HG03066 (cell line): ENCODE results near the gene PUS3.
"Not testable (repeated sequence)": the region's sequence is repeated elsewhere in the genome, so short reads cannot be mapped to it uniquely, and the experiment has no call there.

Experiments used
- ATAC-seq: cut with Tn5 transposase; IDR thresholded peaks from one replicate; pipeline ENCODE4 v1.9.1; 2021; ENCODE audit warnings: low read depth; ENCODE audit not compliant: unreplicated experiment

Gene PUS3

DNA sequence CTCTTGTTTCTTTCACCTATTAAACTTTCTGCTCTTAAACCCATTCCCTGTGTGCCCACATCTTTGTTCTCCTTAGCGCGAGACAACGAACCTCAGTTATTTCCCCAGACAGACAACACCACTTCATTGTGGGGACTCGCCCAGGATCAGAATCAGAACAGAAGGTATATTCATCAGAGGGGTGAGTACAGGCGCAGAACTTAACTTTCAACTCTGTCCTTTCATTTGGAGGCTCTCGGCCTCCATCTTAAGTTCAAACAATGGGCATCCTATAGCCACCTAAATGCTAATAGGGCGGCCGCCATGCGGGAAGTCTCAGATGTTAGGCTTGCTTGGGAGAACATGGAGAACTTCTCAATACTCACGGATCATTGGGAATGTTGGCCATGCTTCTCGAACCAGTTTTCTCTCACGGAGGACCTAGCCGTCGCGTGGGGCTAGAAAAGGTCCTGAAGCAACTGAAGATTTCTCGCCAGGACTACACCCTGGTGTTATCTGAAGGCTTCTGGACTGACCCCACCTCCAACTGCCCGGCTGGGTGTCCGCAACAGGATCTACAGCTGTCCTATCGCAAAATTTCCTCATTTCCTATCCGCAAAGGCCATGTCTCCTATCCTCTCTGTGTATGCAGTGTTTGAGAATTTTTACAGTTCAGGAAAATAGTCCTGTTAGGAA lies 29.0 kb downstream of the PUS3 start:
- no peak for ATAC-seq

DNA sequence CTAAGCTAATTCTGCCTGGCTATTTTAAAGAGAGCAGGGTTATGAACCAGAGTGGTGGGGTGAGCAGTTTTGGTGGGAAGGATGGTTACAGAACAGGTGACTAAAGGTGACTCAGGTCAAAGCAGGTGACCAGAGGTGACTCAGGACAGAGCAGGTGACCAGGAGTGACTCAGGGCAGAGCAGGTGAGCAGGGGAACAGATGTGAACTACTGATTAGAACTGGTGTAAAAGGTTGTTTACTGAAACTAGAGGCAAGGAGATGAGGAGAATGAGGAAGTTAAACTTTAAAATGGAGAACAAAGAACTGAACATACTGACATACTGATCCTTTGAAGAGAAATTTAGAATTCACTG lies 30.9 kb downstream of the PUS3 start:
- no peak for ATAC-seq

DNA sequence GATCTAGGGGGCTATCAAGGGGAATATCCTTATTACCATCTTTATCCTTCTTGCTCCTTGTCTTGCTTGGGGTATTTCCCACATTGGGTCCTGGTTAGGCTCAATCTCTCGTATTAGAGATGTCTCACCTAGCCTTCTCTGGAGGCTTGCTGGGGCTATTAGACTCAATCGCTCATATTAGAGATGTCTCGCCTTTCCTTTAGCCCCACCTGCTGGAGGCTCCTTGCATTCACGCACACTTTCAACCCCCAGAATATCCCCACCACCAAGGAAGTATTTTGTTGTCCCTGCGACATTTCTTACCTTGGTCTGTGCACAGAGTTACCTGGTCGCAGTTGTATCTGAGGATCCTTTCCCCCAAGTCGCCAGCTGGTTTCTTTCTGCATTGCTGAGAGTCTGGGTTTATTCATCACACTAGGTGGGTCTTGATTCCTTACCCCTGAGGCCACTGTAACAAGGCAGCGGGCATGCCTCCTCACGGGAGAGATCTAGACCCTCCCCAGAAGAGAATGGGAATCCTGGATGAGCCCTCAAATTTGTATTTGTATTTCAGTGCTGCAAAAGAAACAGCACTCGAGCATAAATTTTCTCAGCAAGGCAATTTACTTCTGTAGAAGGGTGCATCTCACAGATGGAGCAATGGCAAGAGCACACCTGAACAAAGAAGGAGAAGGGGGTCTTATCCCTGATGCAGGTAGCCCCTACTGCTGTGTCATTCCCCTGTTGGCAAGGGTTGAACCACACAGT lies 31.4 kb downstream of the PUS3 start:
- no peak for ATAC-seq

DNA sequence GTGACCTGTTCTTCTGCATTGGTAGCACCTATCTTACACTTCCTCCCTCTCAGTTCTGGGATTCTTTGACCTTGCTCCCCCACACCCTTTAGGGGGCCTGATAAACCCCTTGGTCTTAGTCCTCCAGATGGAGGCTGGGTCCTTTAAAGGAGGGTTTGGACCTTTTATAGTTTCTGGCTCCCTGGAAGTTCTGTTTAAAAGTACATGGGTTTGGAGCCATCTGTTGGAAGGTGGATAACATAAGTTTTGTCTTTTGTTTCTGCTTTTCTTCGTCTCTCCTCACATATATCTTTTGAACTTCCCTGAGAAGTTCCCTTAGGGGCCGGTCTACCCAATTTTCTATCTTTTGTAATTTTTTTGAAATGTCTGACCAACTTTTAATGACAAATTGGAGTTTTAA lies 33.5 kb downstream of the PUS3 start:
- ATAC-seq, result no peak

DNA sequence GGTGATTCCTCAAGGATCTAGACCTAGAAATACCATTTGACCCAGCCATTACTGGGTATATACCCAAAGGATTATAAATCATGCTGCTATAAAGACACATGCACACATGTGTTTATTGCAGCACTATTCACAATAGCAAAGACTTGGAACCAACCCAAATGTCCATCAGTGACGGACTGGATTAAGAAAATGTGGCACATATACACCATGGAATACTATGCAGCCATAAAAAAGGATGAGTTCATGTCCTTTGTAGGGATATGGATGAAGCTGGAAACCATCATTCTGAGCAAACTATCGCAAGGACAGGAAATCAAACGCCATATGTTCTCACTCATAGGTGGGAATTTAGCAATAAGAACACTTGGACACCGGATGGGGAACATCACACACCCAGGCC lies 37.7 kb downstream of the PUS3 start:
- not testable (repeated sequence) for ATAC-seq

DNA sequence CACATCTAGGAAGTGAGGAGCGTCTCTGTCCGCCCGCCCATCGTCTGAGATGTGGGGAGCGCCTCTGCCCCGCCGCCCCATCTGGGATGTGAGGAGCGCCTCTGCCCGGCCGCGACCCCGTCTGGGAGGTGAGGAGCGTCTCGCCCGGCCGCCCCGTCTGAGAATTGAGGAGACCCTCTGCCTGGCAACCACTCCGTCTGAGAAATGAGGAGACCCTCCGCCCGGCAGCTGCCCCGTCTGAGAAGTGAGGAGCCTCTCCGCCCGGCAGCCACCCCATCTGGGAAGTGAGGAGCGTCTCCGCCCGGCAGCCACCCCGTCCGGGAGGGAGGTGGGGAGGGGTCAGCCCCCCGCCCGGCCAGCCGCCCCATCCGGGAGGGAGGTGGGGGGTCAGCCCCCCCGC lies 40.2 kb downstream of the PUS3 start:
- ATAC-seq, result not testable (repeated sequence)

DNA sequence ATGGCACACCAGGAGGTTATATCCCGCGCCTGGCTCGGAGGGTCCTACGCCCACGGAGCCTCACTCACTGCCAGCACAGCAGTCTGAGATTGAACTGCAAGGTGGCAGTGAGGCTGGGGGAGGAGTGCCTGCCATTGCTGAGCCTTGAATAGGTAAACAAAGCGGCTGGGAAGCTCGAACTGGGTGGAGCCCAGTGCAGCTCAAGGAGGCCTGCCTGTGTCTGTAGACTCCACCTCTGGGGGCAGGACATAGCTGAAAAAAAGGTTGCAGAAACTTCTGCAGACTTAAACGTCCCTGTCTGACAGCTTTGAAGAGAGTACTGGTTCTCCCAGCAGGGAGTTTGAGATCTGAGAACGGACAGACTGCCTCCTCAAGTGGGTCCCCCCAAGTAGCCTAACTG lies 45.3 kb downstream of the PUS3 start:
- not testable (repeated sequence) for ATAC-seq

DNA sequence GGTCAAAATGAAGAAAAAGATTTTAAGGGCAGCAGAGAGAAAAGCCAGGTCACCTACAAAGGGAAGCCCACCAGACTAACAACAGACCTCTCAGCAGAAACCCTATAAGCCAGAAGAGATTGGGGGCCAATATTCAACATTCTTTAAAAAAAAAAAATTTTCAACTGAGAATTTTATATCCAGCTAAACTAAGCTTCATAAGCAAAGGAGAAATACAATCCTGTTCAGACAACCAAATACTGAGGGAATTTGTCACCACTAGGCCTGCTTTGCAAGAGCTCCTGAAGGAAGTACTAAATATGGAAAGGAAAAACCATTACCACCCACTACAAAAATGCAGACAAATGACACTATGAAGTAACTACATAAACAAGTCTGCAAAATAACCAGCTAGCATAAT lies 56.8 kb downstream of the PUS3 start:
- no peak for ATAC-seq
